ENCODE results near the gene OR8H1.

- TF ChIP-seq EZH2 (IDR thresholded peaks at IDR 0.05; ENCODE audit: insufficient read depth, poor library complexity, severe bottlenecking) (no peak), EZH2phosphoT487 (IDR thresholded peaks at IDR 0.05; ENCODE audit: insufficient read depth, low read depth) (no peak)
Measured at GRCh38 chr11:56307836-56308235, 15.8 kb upstream of the OR8H1 start.

Data from GM23248 (cell line).